Measurements from ENCODE around the gene CD300LF.

CD300LF gene

GRCh38 chr17:74737299-74738050 lies 24.8 kb upstream of the CD300LF start:
- Mint-ChIP-seq H3K4me1 (peaks cover 20% of the 10 kb centered on the region), H3K36me3 (ENCODE audit: low read depth) (no peaks in the 10 kb centered on the region), H3K27ac (no peak overlapping the region), H3K4me3 (peak overlapping the region; percentile 54 to 70 (median 69)), H3K9me3 (no peaks in the 10 kb centered on the region), H3K27me3 (ENCODE audit: low read depth) (peaks cover 46% of the 10 kb centered on the region)
- peak in 1 of 3 experiments; percentile 48 for TF ChIP-seq CTCF (IDR thresholded peaks at IDR 0.05; ENCODE audit: unreplicated experiment in 3 of 3)

- peak within 1 kb of the TSS in 2 of 3 experiments; percentile 46 to 60 for H3K27ac Mint-ChIP-seq
- peak within 1 kb of the TSS; percentile 62 to 73 (median 69) for H3K4me3 Mint-ChIP-seq
- peaks cover 44% of the 10 kb centered on the region for H3K27me3 Mint-ChIP-seq (ENCODE audit: low read depth)
- peak; percentile 12 to 44 (median 23) for TF ChIP-seq CTCF (IDR thresholded peaks at IDR 0.05; ENCODE audit: unreplicated experiment in 3 of 3)
- no peaks in the 10 kb centered on the region for H3K9me3 Mint-ChIP-seq
- H3K36me3 Mint-ChIP-seq (ENCODE audit: low read depth), result no peaks in the 10 kb centered on the region
- peaks cover 20% of the 10 kb centered on the region for H3K4me1 Mint-ChIP-seq
These were observed 24.0 kb upstream of the CD300LF start, which contains the start of gene RAB37 for GRCh38 chr17:74736513-74737298. Gene RAB37, plus strand, starts transcription at chr17:74737256. Its CDS starts 17 bp downstream, at chr17:74737273.

DNA sequence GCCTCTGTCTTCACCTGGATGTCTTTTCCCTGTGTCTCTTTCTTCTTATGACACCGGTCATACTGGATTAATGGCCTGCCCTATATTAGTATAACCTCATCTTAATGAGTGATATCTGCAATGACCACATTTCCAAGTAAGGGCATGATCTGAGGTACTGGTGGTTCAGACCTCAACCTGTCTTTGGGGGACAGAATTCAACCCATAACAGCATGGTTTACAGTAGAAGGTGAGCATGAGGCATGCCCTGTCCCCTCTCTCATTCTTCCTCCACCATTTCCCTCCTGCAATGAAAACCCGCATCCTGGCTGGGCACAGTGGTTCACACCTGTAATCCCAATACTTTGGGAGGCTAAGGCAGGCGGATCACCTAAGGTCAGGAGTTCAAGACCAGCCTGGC lies 21.5 kb upstream of the CD300LF start:
- peaks cover 21% of the 10 kb centered on the region for H3K27me3 Mint-ChIP-seq (ENCODE audit: low read depth)
- peaks cover 18% of the 10 kb centered on the region for H3K4me1 Mint-ChIP-seq
- no peaks in the 10 kb centered on the region for H3K9me3 Mint-ChIP-seq
- H3K36me3 Mint-ChIP-seq (ENCODE audit: low read depth), result no peaks in the 10 kb centered on the region
- H3K27ac Mint-ChIP-seq, result no peak overlapping the region
- TF ChIP-seq CTCF (IDR thresholded peaks at IDR 0.05; ENCODE audit: unreplicated experiment in 3 of 3), result no peak
- H3K4me3 Mint-ChIP-seq, result no peak overlapping the region

DNA sequence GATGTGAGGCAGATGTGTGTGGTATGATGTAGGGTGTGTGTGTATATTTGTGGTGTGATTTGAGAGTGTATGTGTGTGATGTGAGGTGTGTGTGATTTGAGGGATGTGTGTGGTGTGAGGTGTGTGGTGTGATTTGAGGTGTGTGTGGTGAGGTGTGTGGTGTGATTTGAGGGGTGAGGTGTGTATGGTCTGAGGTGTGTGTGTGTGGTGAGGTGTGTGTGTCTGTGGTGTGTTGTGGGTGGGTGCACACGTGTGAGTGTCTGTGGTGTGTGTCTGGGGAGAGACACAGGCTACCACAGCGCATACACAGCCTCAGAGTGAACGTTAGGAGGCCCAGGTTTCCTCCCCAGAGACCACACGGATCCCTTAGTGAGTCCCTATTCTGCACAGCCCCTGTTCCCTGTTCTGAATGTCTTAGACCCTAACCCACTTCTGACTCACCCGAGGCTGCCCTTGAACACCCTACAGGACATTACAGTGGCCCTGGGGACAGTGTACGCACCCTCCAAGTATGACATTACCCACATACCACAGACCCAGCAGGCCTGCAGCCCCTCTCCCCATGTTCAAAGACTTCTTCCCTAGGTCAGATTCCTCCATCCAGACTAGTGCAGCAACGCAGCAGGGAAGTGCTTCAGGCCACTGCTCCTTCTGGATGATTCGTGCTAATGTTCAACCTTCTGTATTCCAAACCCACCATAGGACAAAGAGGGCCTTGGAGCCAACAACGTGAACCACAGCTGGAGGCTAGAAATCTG lies 20.8 kb upstream of the CD300LF start:
- TF ChIP-seq CTCF (IDR thresholded peaks at IDR 0.05; ENCODE audit: unreplicated experiment in 3 of 3), result no peak
- no peaks in the 10 kb centered on the region for H3K9me3 Mint-ChIP-seq
- no peak overlapping the region for H3K4me3 Mint-ChIP-seq
- peaks cover 14% of the 10 kb centered on the region for H3K27me3 Mint-ChIP-seq (ENCODE audit: low read depth)
- H3K36me3 Mint-ChIP-seq (ENCODE audit: low read depth), result no peaks in the 10 kb centered on the region
- H3K4me1 Mint-ChIP-seq, result peaks cover 12% of the 10 kb centered on the region
- no peak overlapping the region for H3K27ac Mint-ChIP-seq

GRCh38 chr17:74732042-74732867 lies 19.5 kb upstream of the CD300LF start:
- peaks cover 1% of the 10 kb centered on the region for H3K27me3 Mint-ChIP-seq (ENCODE audit: low read depth)
- no peaks in the 10 kb centered on the region for H3K36me3 Mint-ChIP-seq (ENCODE audit: low read depth)
- H3K27ac Mint-ChIP-seq, result no peak overlapping the region
- no peaks in the 10 kb centered on the region for H3K9me3 Mint-ChIP-seq
- TF ChIP-seq CTCF (IDR thresholded peaks at IDR 0.05; ENCODE audit: unreplicated experiment in 3 of 3), result no peak
- no peak overlapping the region for H3K4me3 Mint-ChIP-seq
- peaks cover 5% of the 10 kb centered on the region for H3K4me1 Mint-ChIP-seq

All from nephron (organoid).